NCI-H187 (cell line): ENCODE results near the gene SH3BP4.

Experiments
- DNase-seq, 2 experiments: peaks; one replicate each; lab custom pipeline; 2025; lab: John Stamatoyannopoulos, UW

SH3BP4 gene

GRCh38 chr2:234966340-234966739, 14.5 kb downstream of the SH3BP4 start:
- DNase-seq, result no peak

GRCh38 chr2:234967201-234967869, 15.5 kb downstream of the SH3BP4 start:
- DNase-seq, result no peak

GRCh38 chr2:234967870-234968208, 16.0 kb downstream of the SH3BP4 start:
- DNase-seq, result no peak

GRCh38 chr2:234968631-234969305, 17.0 kb downstream of the SH3BP4 start:
- DNase-seq, result no peak

GRCh38 chr2:234969306-234970098, 17.7 kb downstream of the SH3BP4 start:
- DNase-seq, result no peak

- DNase-seq, result no peak
Observed at GRCh38 chr2:234970099-234970440, 18.3 kb downstream of the SH3BP4 start.

GRCh38 chr2:234970477-234970882, 18.7 kb downstream of the SH3BP4 start:
- DNase-seq, result no peak

GRCh38 chr2:234971496-234971895, 19.7 kb downstream of the SH3BP4 start:
- DNase-seq, result no peak

- DNase-seq, result no peak
Observed at GRCh38 chr2:234973008-234973407, 21.2 kb downstream of the SH3BP4 start.

- no peak for DNase-seq
Observed at GRCh38 chr2:234974501-234975385, 22.9 kb downstream of the SH3BP4 start.

- DNase-seq, result no peak
Observed at GRCh38 chr2:234975611-234976010, 23.8 kb downstream of the SH3BP4 start.

- no peak for DNase-seq
Observed at GRCh38 chr2:234976479-234977227, 24.8 kb downstream of the SH3BP4 start.

- no peak for DNase-seq
Observed at GRCh38 chr2:234977228-234977679, 25.4 kb downstream of the SH3BP4 start.

- DNase-seq, result no peak
Observed at GRCh38 chr2:234978466-234979203, 26.8 kb downstream of the SH3BP4 start.

GRCh38 chr2:234979204-234980167, 27.7 kb downstream of the SH3BP4 start:
- DNase-seq, result no peak

- DNase-seq, result no peak
Observed at GRCh38 chr2:234980451-234981187, 28.8 kb downstream of the SH3BP4 start.

GRCh38 chr2:234981197-234982095, 29.6 kb downstream of the SH3BP4 start:
- DNase-seq, result no peak
